ENCODE measurements around the gene AQP1.

The AQP1 gene

DNA sequence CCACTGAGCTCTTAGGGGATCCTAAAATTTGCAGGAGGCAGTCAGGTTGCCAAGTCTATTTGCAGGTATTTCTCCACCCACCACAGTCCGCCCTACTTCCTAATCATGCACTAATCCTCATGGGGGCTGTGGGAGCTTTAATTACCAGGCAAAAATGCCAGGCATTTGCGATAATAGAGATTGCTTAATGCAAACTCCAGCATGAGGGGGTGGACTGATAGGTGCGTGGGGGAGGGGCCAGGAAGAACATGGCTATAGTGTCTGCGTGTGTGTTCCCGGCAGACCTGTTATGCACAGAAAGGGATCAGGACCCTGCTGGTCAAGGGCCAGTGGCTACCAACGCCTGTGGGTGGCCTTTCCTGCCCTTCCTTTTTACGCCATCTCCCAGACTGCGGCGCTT is 15.6 kb upstream of the AQP1 start:
- Histone ChIP-seq H2BK15ac (ENCODE audit: low read length) (no peak overlapping the region), H3K9me3 (replicated peaks in 1 of 2; ENCODE audit: control insufficient read depth in 2 of 2, insufficient read depth in 1 of 2, low read depth in 1 of 2, low read length in 2 of 2) (no peaks in the 10 kb centered on the region), H3K9ac (ENCODE audit: low read depth, low read length, poor library complexity) (no peak overlapping the region), H3K14ac (ENCODE audit: low read length) (no peak overlapping the region), H3K4me3 (ENCODE audit: low read length in 2 of 2) (no peak overlapping the region), H3K18ac (ENCODE audit: low read length) (no peak overlapping the region), H3K27me3 (ENCODE audit: control insufficient read depth in 3 of 3, insufficient read depth in 3 of 3, low read depth in 1 of 3, low read length in 3 of 3) (no peaks in the 10 kb centered on the region), H3K4me2 (ENCODE audit: insufficient read depth, low read length, poor library complexity, severe bottlenecking) (no peak overlapping the region), H3K27ac (replicated peaks; ENCODE audit: low read length) (no peak overlapping the region), H4K91ac (ENCODE audit: low read depth, low read length, poor library complexity) (no peak overlapping the region), H3K23ac (ENCODE audit: low read depth, low read length, poor library complexity) (peak overlapping the region; percentile 66), H3K4ac (ENCODE audit: low read length) (no peak overlapping the region), H3K4me1 (ENCODE audit: control insufficient read depth in 2 of 2, insufficient read depth in 1 of 2, low read depth in 1 of 2, low read length in 2 of 2) (peaks cover 0 to 7% of the 10 kb centered on the region in 2 donors), H2BK5ac (ENCODE audit: low read length) (no peak overlapping the region), H3K36me3 (replicated peaks in 1 of 2; ENCODE audit: control insufficient read depth in 2 of 2, insufficient read depth in 2 of 2, low read length in 2 of 2) (no peaks in the 10 kb centered on the region), H3K79me1 (ENCODE audit: low read depth, low read length) (no peaks in the 10 kb centered on the region), H2BK120ac (ENCODE audit: low read depth, low read length) (no peak overlapping the region), H2BK12ac (ENCODE audit: low read length) (no peak overlapping the region), H2AFZ (ENCODE audit: low read length) (no peak overlapping the region), H4K8ac (ENCODE audit: low read depth, low read length) (no peak overlapping the region), H2AK5ac (ENCODE audit: low read depth, low read length) (no peak overlapping the region)
- DNase-seq (ENCODE audit: low spot score): no peak
- no CpG with 5 or more reads among the region's 9 CpGs for WGBS, 2 donors (ENCODE audit: extremely low coverage in 2 of 2, insufficient read length in 2 of 2, insufficient replicate concordance in 1 of 2)

DNA sequence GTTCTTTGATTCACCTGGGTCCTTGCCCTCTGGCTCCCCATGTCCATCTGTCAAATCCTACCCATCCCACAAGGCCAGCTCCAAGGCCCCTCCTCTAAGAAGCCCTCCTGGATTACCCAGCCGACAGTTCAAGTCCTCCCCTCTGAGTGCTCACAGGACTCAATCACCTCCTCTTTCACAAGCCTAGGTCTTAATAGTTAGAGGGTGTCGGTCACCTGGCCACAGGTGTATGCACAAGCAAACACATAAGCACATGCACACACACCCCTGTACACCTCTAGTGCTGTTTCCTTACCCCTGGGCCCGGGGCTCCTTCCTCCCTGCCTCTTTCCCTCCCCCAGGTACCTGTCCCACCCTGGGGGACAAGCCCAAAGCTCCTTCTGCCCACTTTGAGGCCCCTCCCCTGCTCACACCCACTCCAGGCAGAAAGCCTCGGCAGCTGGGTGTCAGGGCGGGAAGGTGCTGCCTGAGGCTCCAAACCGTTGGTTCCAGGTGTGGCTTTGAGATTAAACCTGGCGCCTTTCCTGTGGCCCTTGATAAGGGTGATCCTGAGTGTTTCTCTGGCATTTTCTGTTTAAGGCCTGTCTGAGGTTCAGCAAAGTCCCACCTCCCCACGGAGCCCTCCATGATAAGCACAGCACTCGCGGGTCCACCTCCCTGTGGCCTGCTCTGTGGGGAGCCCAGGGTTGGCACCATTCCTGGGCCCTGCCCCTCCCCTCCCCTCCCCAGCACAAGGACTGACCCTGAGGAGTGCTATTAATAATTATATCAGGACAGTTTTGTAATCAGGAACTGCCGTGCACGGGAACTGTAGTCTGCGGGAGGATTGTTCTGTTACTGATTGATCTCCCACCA is 14.6 kb upstream of the AQP1 start:
- no peak overlapping the region for H3K18ac ChIP-seq (ENCODE audit: low read length)
- H2AK5ac ChIP-seq (ENCODE audit: low read depth, low read length): peak overlapping the region; percentile 24
- H3K4me1 ChIP-seq (ENCODE audit: control insufficient read depth in 2 of 2, insufficient read depth in 1 of 2, low read depth in 1 of 2, low read length in 2 of 2): peaks cover 0 to 7% of the 10 kb centered on the region in 2 donors
- no peak overlapping the region for H3K9ac ChIP-seq (ENCODE audit: low read depth, low read length, poor library complexity)
- no peak overlapping the region for H2BK5ac ChIP-seq (ENCODE audit: low read length)
- no peak overlapping the region for H2BK12ac ChIP-seq (ENCODE audit: low read length)
- no peak overlapping the region for H3K27ac ChIP-seq (replicated peaks; ENCODE audit: low read length)
- H3K36me3 ChIP-seq (replicated peaks in 1 of 2; ENCODE audit: control insufficient read depth in 2 of 2, insufficient read depth in 2 of 2, low read length in 2 of 2): no peaks in the 10 kb centered on the region
- H3K14ac ChIP-seq (ENCODE audit: low read length): no peak overlapping the region
- no peak overlapping the region for H3K4ac ChIP-seq (ENCODE audit: low read length)
- no peak for DNase-seq (ENCODE audit: low spot score)
- no peak overlapping the region for H3K4me3 ChIP-seq (ENCODE audit: low read length in 2 of 2)
- no peak overlapping the region for H4K8ac ChIP-seq (ENCODE audit: low read depth, low read length)
- H3K9me3 ChIP-seq (replicated peaks in 1 of 2; ENCODE audit: control insufficient read depth in 2 of 2, insufficient read depth in 1 of 2, low read depth in 1 of 2, low read length in 2 of 2): no peaks in the 10 kb centered on the region
- no peak overlapping the region for H3K4me2 ChIP-seq (ENCODE audit: insufficient read depth, low read length, poor library complexity, severe bottlenecking)
- H2AFZ ChIP-seq (ENCODE audit: low read length): no peak overlapping the region
- no peak overlapping the region for H4K91ac ChIP-seq (ENCODE audit: low read depth, low read length, poor library complexity)
- no peaks in the 10 kb centered on the region for H3K27me3 ChIP-seq (ENCODE audit: control insufficient read depth in 3 of 3, insufficient read depth in 3 of 3, low read depth in 1 of 3, low read length in 3 of 3)
- WGBS, 2 donors (ENCODE audit: extremely low coverage in 2 of 2, insufficient read length in 2 of 2, insufficient replicate concordance in 1 of 2): no CpG with 5 or more reads among the region's 13 CpGs
- H3K23ac ChIP-seq (ENCODE audit: low read depth, low read length, poor library complexity): no peak overlapping the region
- no peak overlapping the region for H2BK15ac ChIP-seq (ENCODE audit: low read length)
- H3K79me1 ChIP-seq (ENCODE audit: low read depth, low read length): no peaks in the 10 kb centered on the region
- no peak overlapping the region for H2BK120ac ChIP-seq (ENCODE audit: low read depth, low read length)

DNA sequence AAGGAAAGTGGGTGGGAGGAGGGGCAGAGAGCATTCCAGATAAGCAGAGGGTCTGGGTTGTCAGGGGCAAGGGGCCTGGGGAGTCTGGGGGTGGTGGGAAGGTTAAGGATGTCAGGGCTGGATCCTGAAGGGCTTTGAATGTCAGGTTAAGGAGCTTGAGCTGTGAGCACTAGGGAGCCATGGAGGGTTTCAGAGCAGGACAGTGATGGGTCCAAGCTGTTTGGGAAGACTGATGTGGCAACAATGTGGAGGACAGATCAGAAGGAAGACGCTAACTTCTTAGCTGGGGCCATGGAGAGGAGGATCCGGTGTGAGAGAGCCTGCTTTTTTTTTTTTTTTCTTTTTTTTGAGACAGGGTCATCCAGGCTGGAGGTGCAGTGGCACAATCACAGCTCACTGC is 13.9 kb upstream of the AQP1 start:
- H2BK120ac ChIP-seq (ENCODE audit: low read depth, low read length): no peak overlapping the region
- H3K18ac ChIP-seq (ENCODE audit: low read length): no peak overlapping the region
- no peak overlapping the region for H3K4me2 ChIP-seq (ENCODE audit: insufficient read depth, low read length, poor library complexity, severe bottlenecking)
- H3K23ac ChIP-seq (ENCODE audit: low read depth, low read length, poor library complexity): no peak overlapping the region
- H3K27ac ChIP-seq (replicated peaks; ENCODE audit: low read length): no peak overlapping the region
- H3K36me3 ChIP-seq (replicated peaks in 1 of 2; ENCODE audit: control insufficient read depth in 2 of 2, insufficient read depth in 2 of 2, low read length in 2 of 2): no peaks in the 10 kb centered on the region
- no peak overlapping the region for H2BK12ac ChIP-seq (ENCODE audit: low read length)
- no peak overlapping the region for H2BK15ac ChIP-seq (ENCODE audit: low read length)
- DNase-seq (ENCODE audit: low spot score): no peak
- H3K9ac ChIP-seq (ENCODE audit: low read depth, low read length, poor library complexity): no peak overlapping the region
- H3K27me3 ChIP-seq (ENCODE audit: control insufficient read depth in 3 of 3, insufficient read depth in 3 of 3, low read depth in 1 of 3, low read length in 3 of 3): no peaks in the 10 kb centered on the region
- H3K4me3 ChIP-seq (ENCODE audit: low read length in 2 of 2): no peak overlapping the region
- peaks cover 0 to 7% of the 10 kb centered on the region in 2 donors for H3K4me1 ChIP-seq (ENCODE audit: control insufficient read depth in 2 of 2, insufficient read depth in 1 of 2, low read depth in 1 of 2, low read length in 2 of 2)
- no peak overlapping the region for H2AFZ ChIP-seq (ENCODE audit: low read length)
- H3K4ac ChIP-seq (ENCODE audit: low read length): no peak overlapping the region
- no peak overlapping the region for H4K8ac ChIP-seq (ENCODE audit: low read depth, low read length)
- no peak overlapping the region for H4K91ac ChIP-seq (ENCODE audit: low read depth, low read length, poor library complexity)
- no peak overlapping the region for H2BK5ac ChIP-seq (ENCODE audit: low read length)
- H2AK5ac ChIP-seq (ENCODE audit: low read depth, low read length): peak overlapping the region; percentile 24
- no CpG with 5 or more reads among the region's 2 CpGs for WGBS, 2 donors (ENCODE audit: extremely low coverage in 2 of 2, insufficient read length in 2 of 2, insufficient replicate concordance in 1 of 2)
- H3K14ac ChIP-seq (ENCODE audit: low read length): no peak overlapping the region
- no peaks in the 10 kb centered on the region for H3K9me3 ChIP-seq (replicated peaks in 1 of 2; ENCODE audit: control insufficient read depth in 2 of 2, insufficient read depth in 1 of 2, low read depth in 1 of 2, low read length in 2 of 2)
- H3K79me1 ChIP-seq (ENCODE audit: low read depth, low read length): no peaks in the 10 kb centered on the region

DNA sequence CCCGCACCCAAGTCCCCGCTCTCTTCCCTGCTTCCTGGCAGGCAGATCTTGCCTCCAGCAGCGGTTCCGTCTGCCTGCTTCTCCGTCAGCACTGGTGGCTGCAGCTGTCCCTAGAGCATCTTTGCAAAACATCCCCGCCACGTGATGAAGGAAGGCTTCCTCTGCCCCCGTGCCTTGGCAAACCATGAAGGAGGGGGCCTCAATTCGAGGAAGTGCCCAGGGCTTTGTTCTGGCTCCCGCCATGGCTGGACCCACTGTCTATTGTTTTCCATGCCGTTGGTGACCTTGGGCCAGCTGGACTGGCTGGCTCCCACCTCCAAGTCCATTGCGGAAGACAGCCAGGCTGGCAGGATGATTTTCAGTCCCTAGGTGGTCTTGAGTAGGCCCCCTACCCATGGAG is 13.2 kb upstream of the AQP1 start:
- Histone ChIP-seq H3K9me3 (replicated peaks in 1 of 2; ENCODE audit: control insufficient read depth in 2 of 2, insufficient read depth in 1 of 2, low read depth in 1 of 2, low read length in 2 of 2) (no peaks in the 10 kb centered on the region), H2BK120ac (ENCODE audit: low read depth, low read length) (no peak overlapping the region), H3K36me3 (replicated peaks in 1 of 2; ENCODE audit: control insufficient read depth in 2 of 2, insufficient read depth in 2 of 2, low read length in 2 of 2) (no peaks in the 10 kb centered on the region), H2BK5ac (ENCODE audit: low read length) (no peak overlapping the region), H4K8ac (ENCODE audit: low read depth, low read length) (no peak overlapping the region), H3K27me3 (ENCODE audit: control insufficient read depth in 3 of 3, insufficient read depth in 3 of 3, low read depth in 1 of 3, low read length in 3 of 3) (no peaks in the 10 kb centered on the region), H3K14ac (ENCODE audit: low read length) (no peak overlapping the region), H3K4me1 (ENCODE audit: control insufficient read depth in 2 of 2, insufficient read depth in 1 of 2, low read depth in 1 of 2, low read length in 2 of 2) (peaks cover 0 to 7% of the 10 kb centered on the region in 2 donors), H3K4me3 (ENCODE audit: low read length in 2 of 2) (no peak overlapping the region), H3K9ac (ENCODE audit: low read depth, low read length, poor library complexity) (no peak overlapping the region), H3K4ac (ENCODE audit: low read length) (no peak overlapping the region), H2AFZ (ENCODE audit: low read length) (no peak overlapping the region), H3K18ac (ENCODE audit: low read length) (no peak overlapping the region), H3K27ac (replicated peaks; ENCODE audit: low read length) (no peak overlapping the region), H3K79me1 (ENCODE audit: low read depth, low read length) (no peaks in the 10 kb centered on the region), H3K23ac (ENCODE audit: low read depth, low read length, poor library complexity) (no peak overlapping the region), H2BK15ac (ENCODE audit: low read length) (no peak overlapping the region), H4K91ac (ENCODE audit: low read depth, low read length, poor library complexity) (no peak overlapping the region), H2BK12ac (ENCODE audit: low read length) (no peak overlapping the region), H2AK5ac (ENCODE audit: low read depth, low read length) (no peak overlapping the region), H3K4me2 (ENCODE audit: insufficient read depth, low read length, poor library complexity, severe bottlenecking) (no peak overlapping the region)
- no peak for DNase-seq (ENCODE audit: low spot score)
- no CpG with 5 or more reads among the region's 12 CpGs for WGBS, 2 donors (ENCODE audit: extremely low coverage in 2 of 2, insufficient read length in 2 of 2, insufficient replicate concordance in 1 of 2)

Data from neuronal stem cell (in vitro differentiated cells).